Measurements from ENCODE around the gene TRMT1. TPM values are rescaled to one million over a fixed set of nuclear protein-coding genes. Genes with fewer than 3 reads are reported as not detected.

TRMT1 gene
- polyA plus RNA-seq, 3 donors, result 14.5 to 94.7 (median 14.5) TPM

DNA sequence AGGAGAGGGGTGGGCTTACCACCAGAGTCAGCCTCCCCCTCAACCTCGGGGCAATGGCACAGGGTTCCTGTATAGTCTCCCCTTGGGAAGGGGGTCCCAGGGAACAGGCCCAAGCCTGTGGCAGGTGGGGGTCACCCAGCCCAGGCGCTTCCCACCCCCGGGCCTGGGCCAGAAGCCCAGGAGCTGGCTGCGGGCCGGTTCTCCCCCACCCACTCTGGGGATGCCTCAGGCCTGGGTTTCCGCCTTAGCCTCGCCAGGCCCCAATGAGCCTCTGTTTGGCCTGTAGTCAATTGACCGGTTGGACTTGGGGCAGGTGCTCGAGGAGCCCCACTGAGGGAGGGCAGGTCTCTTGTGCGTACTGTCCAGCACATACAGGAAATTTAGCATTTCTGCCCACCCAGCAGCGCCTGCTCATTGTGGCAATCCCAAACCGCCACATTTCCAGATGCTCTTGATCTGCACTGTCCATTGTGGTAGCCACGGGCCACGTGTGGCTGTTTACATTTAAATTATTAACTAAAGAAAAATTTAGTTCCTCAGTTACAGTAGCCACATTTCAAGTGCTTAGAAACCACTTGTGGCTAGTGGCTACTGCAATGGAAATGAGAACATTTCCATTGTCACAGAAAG, 23.8 kb downstream of the TRMT1 start:
- Histone ChIP-seq H4K20me1 (ENCODE audit: insufficient read depth, low read length) (no peaks in the 10 kb centered on the region), H3K36me3 (replicated peaks in 1 of 2; ENCODE audit: control insufficient read depth in 1 of 2, insufficient read depth in 2 of 2, low read length in 2 of 2) (no peaks in the 10 kb centered on the region), H3K27me3 (ENCODE audit: control insufficient read depth in 2 of 2, insufficient read depth in 2 of 2, low read length in 2 of 2) (no peaks in the 10 kb centered on the region), H3K79me2 (ENCODE audit: insufficient read depth, low read length) (peaks cover 16% of the 10 kb centered on the region), H3K9ac (ENCODE audit: insufficient read depth, low read length, poor library complexity, severe bottlenecking) (no peak overlapping the region), H3K27ac (ENCODE audit: low read depth in 1 of 2, low read length in 2 of 2) (no peak overlapping the region), H3K4me3 (replicated peaks in 1 of 3; ENCODE audit: low read depth in 2 of 3, low read length in 3 of 3) (no peak overlapping the region), H3K9me3 (replicated peaks in 1 of 2; ENCODE audit: control insufficient read depth in 1 of 2, insufficient read depth in 1 of 2, low read length in 2 of 2) (no peaks in the 10 kb centered on the region), H3K4me2 (replicated peaks; ENCODE audit: extremely low read depth, low read length, poor library complexity, severe bottlenecking) (no peak overlapping the region), H2AFZ (ENCODE audit: insufficient read depth, low read depth, low read length, poor library complexity, severe bottlenecking) (no peak overlapping the region), H3K4me1 (ENCODE audit: control insufficient read depth in 1 of 2, insufficient read depth in 2 of 2, low read length in 2 of 2) (peaks cover 26 to 38% of the 10 kb centered on the region in 2 donors)
- intact Hi-C loops (cut with micrococcal nuclease), result loop anchor here (2.0 to 10.0 kb wide), 2 partner anchors 114 to 298 kb away; partner anchors contain the start of gene JUNB (in 1 of the 2)
- no peak overlapping the region for H3K4me3 Mint-ChIP-seq
- H3K27me3 Mint-ChIP-seq (ENCODE audit: low read depth in 3 of 3), result peaks cover 3 to 5% (median 5%) of the 10 kb centered on the region in 3 donors
- no peaks in the 10 kb centered on the region for H3K36me3 Mint-ChIP-seq
- no peak for TF ChIP-seq CTCF (IDR thresholded peaks at IDR 0.05)
- WGBS (ENCODE audit: insufficient coverage), result 97% methylated on average over 12 of the region's 14 CpGs
- DNase-seq, result no peak
- no peak overlapping the region for H3K27ac Mint-ChIP-seq
- H3K9me3 Mint-ChIP-seq, result no peaks in the 10 kb centered on the region
- H3K4me1 Mint-ChIP-seq, result peaks cover 24% of the 10 kb centered on the region

GRCh38 chr19:13092158-13092543, 24.4 kb downstream of the TRMT1 start:
- 100% methylated on average over 2 of the region's 2 CpGs for WGBS (ENCODE audit: insufficient coverage)
- Mint-ChIP-seq H3K4me3 (no peak overlapping the region), H3K4me1 (peaks cover 24% of the 10 kb centered on the region), H3K27me3 (ENCODE audit: low read depth in 3 of 3) (peaks cover 3 to 5% (median 5%) of the 10 kb centered on the region in 3 donors), H3K9me3 (no peaks in the 10 kb centered on the region), H3K36me3 (no peaks in the 10 kb centered on the region), H3K27ac (no peak overlapping the region)
- H3K9me3 ChIP-seq (replicated peaks in 1 of 2; ENCODE audit: control insufficient read depth in 1 of 2, insufficient read depth in 1 of 2, low read length in 2 of 2), result no peaks in the 10 kb centered on the region
- peaks cover 11% of the 10 kb centered on the region for H3K79me2 ChIP-seq (ENCODE audit: insufficient read depth, low read length)
- H3K4me1 ChIP-seq (ENCODE audit: control insufficient read depth in 1 of 2, insufficient read depth in 2 of 2, low read length in 2 of 2), result peaks cover 26 to 36% of the 10 kb centered on the region in 2 donors
- H3K9ac ChIP-seq (ENCODE audit: insufficient read depth, low read length, poor library complexity, severe bottlenecking), result no peak overlapping the region
- no peak overlapping the region for H3K27ac ChIP-seq (ENCODE audit: low read depth in 1 of 2, low read length in 2 of 2)
- intact Hi-C loops (cut with micrococcal nuclease), result loop anchor here (2.0 to 10.0 kb wide), 2 partner anchors 113 to 297 kb away; partner anchors contain the start of gene JUNB (in 1 of the 2)
- H3K27me3 ChIP-seq (ENCODE audit: control insufficient read depth in 2 of 2, insufficient read depth in 2 of 2, low read length in 2 of 2), result no peaks in the 10 kb centered on the region
- H3K36me3 ChIP-seq (replicated peaks in 1 of 2; ENCODE audit: control insufficient read depth in 1 of 2, insufficient read depth in 2 of 2, low read length in 2 of 2), result no peaks in the 10 kb centered on the region
- no peaks in the 10 kb centered on the region for H4K20me1 ChIP-seq (ENCODE audit: insufficient read depth, low read length)
- no peak overlapping the region for H3K4me3 ChIP-seq (replicated peaks in 1 of 3; ENCODE audit: low read depth in 2 of 3, low read length in 3 of 3)
- no peak for TF ChIP-seq CTCF (IDR thresholded peaks at IDR 0.05)
- H2AFZ ChIP-seq (ENCODE audit: insufficient read depth, low read depth, low read length, poor library complexity, severe bottlenecking), result no peak overlapping the region
- H3K4me2 ChIP-seq (replicated peaks; ENCODE audit: extremely low read depth, low read length, poor library complexity, severe bottlenecking), result no peak overlapping the region
- no peak for DNase-seq

Measured in CD14-positive monocyte (primary cell).